HTR-8/SVneo (cell line): ENCODE results near the gene KLK2.
A peak's percentile ranks its signal among the peaks of the same experiment; 100 is the strongest.
"Not testable (repeated sequence)": the region's sequence is repeated elsewhere in the genome, so short reads cannot be mapped to it uniquely, and the experiment has no call there.

Experiments
- DNase-seq: peaks from one replicate; pipeline ENCODE4 v3.0.0; 2011; ENCODE audit warnings: low spot score, mixed read lengths; ENCODE audit not compliant: insufficient read length
- FAIRE-seq: peaks from 2 replicates; lab custom pipeline; 2011; peaks lifted over from hg19 to GRCh38; lab: Jason Lieb, UNC

The KLK2 gene

GRCh38 chr19:50890422-50891252, 17.4 kb downstream of the KLK2 start:
- DNase-seq (no peak), FAIRE-seq (no peak)

GRCh38 chr19:50891253-50891625, 18.0 kb downstream of the KLK2 start:
- FAIRE-seq (no peak), DNase-seq (no peak)

- FAIRE-seq = no peak
- no peak for DNase-seq
Measured at GRCh38 chr19:50893047-50893736, 20.0 kb downstream of the KLK2 start.

GRCh38 chr19:50894478-50895356, 21.5 kb downstream of the KLK2 start:
- FAIRE-seq (no peak), DNase-seq (no peak)

- FAIRE-seq = not testable (repeated sequence)
Measured at GRCh38 chr19:50896089-50896590, 22.9 kb downstream of the KLK2 start.

GRCh38 chr19:50896591-50897190, 23.5 kb downstream of the KLK2 start:
- FAIRE-seq (peak; percentile 54), DNase-seq (no peak)

More at GRCh38 chr19:50896089-50896590, 22.9 kb downstream of the KLK2 start:
- DNase-seq = not testable (repeated sequence)

- DNase-seq (no peak), FAIRE-seq (no peak)
Measured at GRCh38 chr19:50897191-50897607, 24.0 kb downstream of the KLK2 start.

- FAIRE-seq = no peak
- DNase-seq = no peak
Measured at GRCh38 chr19:50897612-50898011, 24.4 kb downstream of the KLK2 start.

GRCh38 chr19:50898018-50898417, 24.8 kb downstream of the KLK2 start:
- no peak for FAIRE-seq
- no peak for DNase-seq

GRCh38 chr19:50899569-50899968, 26.3 kb downstream of the KLK2 start:
- no peak for DNase-seq
- FAIRE-seq = no peak

GRCh38 chr19:50902640-50903039, 29.4 kb downstream of the KLK2 start:
- FAIRE-seq (no peak), DNase-seq (no peak)

- no peak for FAIRE-seq
- DNase-seq = no peak
Measured at GRCh38 chr19:50906217-50906616, 33.0 kb downstream of the KLK2 start.

GRCh38 chr19:50908336-50908735, 35.1 kb downstream of the KLK2 start:
- FAIRE-seq (no peak), DNase-seq (no peak)

GRCh38 chr19:50909240-50910070, 36.2 kb downstream of the KLK2 start:
- FAIRE-seq = no peak
- DNase-seq = no peak

- DNase-seq = no peak
- no peak for FAIRE-seq
Measured at GRCh38 chr19:50910722-50911121, 37.5 kb downstream of the KLK2 start.

- no peak for FAIRE-seq
- DNase-seq = no peak
Measured at GRCh38 chr19:50911206-50912101, 38.2 kb downstream of the KLK2 start, which contains the start of gene KLK4. KLK4 (minus strand) TSS chr19:50911395; CDS start chr19:50910738, 657 bp downstream.

GRCh38 chr19:50912102-50912599, 38.9 kb downstream of the KLK2 start:
- FAIRE-seq (no peak), DNase-seq (no peak)
